Eye (tissue), 1 donor: ENCODE measurements around the gene CDX2.
A peak's percentile ranks its signal among the peaks of the same experiment; 100 is the strongest.
"Not testable (repeated sequence)": the region's sequence is repeated elsewhere in the genome, so short reads cannot be mapped to it uniquely, and the experiment has no call there.

Experiments
- DNase-seq: peaks from one replicate; pipeline ENCODE4 v3.0.0-alpha.2; 2015

CDX2 gene, protein sequence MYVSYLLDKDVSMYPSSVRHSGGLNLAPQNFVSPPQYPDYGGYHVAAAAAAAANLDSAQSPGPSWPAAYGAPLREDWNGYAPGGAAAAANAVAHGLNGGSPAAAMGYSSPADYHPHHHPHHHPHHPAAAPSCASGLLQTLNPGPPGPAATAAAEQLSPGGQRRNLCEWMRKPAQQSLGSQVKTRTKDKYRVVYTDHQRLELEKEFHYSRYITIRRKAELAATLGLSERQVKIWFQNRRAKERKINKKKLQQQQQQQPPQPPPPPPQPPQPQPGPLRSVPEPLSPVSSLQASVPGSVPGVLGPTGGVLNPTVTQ

DNA sequence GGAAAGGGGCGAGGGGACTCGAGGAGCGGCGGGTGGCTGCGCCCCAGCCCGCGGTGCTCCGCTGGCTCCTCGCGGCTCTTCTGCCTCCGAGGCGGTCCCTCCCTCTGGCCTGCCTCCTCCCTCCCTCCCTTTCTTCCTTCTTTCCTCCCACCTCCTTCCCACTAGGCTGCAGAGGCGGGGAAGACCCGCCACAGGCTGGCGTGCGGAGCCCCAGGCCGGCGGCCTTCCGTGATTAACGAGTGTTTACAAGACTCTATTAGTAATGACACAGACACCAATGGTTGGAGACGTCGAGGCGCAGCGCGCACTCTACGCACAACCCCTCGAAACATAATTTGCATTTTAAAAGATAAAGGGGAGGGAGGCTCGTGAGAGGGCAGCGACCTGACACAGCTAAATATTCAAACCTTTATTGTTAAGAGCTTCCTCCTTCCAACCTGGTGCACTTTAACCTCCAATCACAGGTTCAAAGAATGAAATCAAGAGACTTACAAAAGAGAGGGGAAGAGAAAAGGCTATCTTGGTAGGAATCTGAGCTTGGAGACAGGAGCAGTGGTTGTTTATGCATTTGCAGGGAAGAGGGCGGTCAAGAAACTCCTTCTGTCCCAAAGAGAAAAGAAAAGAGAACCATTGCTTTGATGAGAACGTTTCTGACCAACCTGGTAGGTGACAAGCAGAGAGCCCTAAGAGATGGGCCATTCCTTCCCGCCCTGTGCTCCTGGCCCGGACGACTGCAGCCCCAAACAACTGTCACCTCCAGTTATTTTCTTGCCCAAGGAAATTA, at the start of gene CDX2:
CDX2 (minus strand) TSS at position 234 of the 784 bp plus-strand sequence. CDS start 309 bp downstream, outside the sequence.
- DNase-seq = peak; percentile 43

DNA sequence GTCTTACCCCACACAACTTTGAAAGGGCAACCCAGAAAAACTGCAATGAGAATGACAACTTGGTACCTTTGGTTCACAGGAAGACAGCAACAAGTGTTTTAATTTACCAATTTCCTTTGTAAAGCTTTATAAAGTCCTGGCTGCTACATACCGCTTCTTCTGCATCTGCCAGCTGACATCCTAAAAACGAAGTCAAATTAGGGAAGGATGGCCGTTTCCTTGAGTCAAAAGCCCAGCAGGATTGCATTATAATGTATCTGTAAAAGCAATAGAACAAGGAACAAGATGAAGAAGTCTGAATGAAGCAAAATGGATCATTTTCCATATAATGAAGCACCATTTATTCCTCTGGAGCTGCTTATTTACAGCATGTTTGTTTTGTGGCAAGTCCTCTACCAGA, 45.2 kb upstream of the CDX2 start:
- DNase-seq = no peak

DNA sequence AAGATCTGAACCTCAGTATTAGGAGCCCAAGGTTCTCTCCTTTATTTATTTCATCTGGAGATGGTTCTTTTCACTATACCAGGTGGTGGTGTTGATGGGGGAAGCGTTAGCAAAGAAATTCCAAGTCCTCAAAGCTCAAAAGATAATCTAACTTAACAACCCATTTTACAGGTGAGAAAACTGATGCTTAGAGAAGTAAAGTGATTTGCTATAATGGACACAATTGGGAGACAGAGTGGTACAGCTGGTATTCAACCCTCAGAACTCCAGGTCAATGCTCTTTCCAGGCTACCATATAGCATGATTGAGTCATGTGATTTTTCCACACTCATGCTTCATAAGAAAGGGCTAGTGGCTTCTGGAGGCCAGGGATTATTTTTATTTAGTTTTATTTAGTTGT, 44.4 kb upstream of the CDX2 start:
- DNase-seq = no peak

DNA sequence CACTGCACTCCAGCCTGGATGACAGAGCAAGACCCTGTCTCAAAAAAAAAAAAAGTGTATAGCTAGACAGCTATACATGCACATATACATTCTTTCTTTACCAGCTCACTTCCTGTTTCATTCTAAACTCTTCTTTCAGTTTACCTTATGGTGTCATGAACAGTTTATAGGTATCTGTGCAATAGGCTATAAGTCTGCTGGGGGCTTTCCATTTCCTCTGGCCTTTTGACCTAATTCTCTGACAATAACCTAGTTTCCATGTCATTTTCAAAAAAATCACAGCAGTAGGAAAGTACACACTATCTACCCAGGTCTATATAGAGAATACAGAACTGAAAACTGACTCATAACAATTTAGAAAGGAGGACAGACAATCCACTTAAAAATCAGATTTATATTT, 43.8 kb upstream of the CDX2 start:
- no peak for DNase-seq

DNA sequence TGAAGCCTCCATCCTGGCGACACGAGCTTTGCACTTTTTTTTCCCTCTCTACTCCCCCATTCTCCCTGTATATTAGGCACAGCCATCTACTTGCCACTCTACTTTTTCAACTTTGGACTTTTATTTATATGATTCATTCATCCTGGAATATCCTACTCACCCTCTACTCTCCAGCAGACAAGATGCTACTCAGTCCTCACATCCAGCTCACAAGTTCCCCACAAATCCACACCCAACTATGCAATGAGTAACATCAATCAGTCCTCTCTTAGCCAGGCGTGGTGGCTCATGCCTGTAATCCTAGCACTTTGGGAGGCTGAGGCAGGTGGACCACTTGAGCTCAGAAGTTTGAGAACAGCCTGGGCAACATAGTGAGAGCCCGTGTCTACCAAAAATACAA, 43.3 kb upstream of the CDX2 start:
- no peak for DNase-seq

DNA sequence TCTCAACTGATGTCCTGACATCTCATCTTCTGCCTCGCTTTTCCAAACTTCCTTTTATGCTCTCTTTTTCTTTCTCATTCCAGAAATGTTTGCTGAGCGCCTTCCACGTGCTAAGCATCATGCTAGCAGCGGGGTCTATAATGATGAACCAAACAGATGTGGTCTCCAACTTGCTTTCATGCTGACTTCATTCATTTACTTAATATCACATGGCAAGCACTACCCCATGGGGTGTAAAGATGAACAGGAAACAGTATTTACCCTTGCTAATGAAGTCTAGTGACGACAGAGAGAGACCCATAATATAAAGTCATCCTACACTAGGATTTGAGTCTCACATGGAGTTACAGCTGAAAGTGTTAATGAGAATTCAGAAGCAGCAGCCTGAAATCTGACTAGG, 40.9 kb upstream of the CDX2 start:
- DNase-seq = no peak

DNA sequence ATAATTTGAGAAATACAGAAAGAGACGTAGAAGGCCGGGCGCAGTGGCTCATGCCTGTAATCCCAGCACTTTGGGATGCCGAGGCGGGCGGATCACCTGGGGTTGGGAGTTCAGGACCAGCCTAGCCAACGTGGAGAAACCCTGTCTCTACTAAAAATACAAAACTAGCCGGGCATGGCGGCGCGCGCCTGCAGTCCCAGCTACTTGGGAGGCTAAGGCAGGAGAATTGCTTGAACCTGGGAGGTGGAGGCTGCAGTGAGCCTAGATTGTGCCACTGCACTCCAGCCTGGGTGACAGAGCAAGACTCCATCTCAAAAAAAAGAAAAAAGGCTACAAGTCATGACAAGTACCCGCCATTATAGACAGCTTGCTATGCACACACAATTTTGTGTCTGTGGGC, 35.9 kb upstream of the CDX2 start:
- not testable (repeated sequence) for DNase-seq

DNA sequence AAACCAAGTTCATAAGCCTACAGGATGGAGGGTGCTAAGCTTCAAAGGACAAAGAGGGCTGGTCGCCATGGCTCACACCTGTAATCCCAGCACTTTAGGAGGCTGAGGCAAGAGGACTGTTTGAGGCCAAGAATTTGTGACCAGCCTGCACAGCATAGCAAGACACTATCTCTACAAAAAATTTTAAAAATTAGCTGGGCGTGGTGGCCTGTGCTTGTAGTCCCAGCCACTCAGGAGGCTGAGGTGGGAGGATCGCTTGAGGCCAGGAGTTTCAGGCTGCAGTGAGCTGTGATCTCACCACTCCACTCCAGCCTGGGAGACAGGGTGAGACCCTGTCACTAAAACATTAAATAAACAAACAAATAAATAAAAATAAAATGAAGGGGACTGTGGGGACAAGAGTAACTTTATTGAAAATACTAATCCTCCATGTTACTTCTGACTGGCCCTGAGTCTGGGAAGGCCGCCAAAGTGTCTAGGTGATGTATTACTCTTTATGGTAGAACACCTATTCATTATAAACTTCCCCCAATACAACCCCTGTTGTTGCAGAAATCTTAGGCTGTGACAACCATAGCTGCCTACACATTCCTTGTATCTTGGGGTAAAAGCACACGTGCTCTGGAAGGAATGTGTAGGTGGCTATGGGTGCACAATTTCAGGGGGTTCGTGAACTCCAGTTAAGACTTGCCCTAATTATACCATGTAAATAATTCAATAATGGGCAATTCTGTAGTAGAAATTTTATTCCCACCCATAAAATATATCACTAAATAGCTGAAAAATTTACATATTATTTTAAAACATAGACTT, 34.0 kb upstream of the CDX2 start:
- DNase-seq = no peak

DNA sequence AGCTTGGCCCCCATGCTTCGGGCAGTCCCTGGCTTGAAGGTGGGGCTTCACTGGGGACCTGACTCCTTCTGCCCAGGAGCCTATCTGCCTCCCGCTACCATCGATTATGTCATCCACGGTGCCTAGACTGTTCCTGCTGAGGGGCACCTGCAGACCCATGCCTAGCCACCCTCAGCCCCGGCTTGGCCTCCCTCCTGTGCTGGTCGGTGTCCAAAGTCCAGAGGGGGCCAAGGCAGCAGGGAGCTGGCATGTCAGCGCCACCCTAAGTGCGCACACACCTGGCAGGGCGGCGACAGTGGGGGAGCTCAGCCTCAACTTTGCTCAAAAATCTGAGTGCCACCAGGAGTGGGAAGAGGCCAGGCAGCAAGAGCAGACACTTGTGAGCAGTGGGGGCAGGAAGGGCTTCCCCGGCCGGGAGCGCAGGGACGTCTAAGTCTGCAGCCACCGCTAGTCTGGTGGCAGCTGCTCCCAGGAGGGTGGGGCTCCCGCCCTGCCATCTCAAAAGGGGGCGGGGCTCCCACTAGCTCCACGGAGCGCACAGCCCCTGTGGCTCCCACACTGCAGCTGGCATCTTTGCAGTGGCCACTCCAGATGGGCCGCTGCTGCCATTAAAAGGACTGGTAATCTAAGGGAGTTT, 32.8 kb upstream of the CDX2 start:
- DNase-seq = no peak

DNA sequence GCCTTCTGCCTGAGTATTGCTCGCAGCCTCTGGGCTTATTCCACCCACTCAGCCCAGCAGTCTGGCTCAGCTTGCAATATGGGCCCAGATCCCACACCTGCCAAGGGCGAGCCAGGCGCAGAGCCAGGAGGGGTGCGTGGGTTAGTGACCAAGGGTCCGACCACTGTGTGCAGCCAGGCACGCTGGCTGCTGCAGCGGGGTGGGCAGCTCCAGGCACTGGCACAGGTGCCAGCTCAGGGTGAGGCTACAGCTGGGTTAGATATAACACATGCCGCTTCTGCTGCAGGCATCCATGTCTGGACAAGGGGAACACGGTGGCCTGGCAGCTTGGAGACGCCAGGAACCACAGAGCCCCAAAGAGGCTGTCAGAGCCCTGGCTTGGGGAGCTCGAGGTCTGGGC, 31.9 kb upstream of the CDX2 start:
- no peak for DNase-seq

DNA sequence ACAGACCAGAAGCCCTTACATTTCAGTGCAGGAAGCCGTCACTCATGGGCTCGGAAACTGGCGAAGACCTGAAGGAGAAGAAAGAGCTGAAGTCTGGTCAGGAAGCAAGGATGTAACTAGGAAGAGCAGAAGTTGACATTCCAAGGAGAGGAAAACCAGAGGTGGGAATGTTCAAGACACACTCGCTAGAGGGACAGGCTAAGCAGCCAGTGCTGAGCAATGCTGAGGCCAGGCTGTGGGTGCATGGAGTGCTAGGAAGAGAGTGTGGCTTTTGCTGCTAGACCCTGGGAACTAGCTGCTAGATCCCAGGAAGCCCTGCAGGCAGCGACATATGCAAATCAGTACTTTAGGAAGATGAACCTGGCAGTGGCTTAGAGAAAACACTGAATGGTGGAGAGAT, 31.5 kb upstream of the CDX2 start:
- DNase-seq = no peak

DNA sequence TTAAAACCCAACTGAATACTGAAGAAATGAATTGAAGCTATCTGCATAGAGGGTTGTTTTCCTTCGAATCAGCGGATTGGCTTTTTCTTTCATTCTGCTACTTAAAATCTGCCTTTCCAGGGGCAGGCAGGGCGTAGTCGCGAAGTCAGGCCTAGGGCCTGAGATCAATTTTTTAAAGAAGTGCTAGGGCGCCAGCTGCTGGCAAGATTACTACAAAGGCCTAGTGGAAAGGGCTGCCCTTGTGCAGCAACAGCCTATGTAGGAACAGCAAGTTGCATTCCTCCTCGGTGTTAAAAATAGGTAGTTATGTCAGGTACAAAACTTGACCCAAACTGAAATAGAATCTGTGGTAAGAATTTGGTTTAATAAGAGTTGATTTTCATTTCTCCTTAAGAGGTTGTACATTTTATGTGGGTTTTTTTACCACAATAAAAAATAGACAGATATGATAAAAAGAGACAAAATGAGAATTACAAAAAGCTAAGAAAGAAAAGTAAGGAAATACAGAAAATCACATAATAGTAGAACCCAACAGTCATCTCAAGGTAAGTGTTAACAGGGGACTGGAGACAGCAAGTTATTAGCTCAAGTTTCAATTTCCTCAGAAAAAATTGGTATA, 28.9 kb upstream of the CDX2 start:
- peak; percentile 65 for DNase-seq

DNA sequence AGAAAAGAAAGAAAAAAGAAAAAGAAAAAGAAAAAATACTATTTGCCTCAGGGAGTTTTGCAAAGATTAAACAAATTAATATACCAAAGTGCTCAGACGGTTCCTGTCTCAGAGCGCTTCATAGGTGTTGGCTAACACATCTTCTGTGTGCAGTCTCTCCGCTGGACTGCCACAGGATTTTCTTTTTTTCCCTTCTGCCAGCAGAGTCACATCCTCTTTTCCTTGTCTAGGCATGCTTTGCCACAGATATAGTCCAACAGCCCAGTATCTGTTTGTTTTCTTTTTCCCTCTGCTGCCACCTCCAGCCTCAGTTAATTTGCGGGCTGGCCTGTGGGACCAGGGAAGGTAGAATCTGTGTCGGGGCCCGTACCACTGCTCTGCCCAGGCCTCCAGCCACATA, 22.8 kb upstream of the CDX2 start:
- DNase-seq = no peak

DNA sequence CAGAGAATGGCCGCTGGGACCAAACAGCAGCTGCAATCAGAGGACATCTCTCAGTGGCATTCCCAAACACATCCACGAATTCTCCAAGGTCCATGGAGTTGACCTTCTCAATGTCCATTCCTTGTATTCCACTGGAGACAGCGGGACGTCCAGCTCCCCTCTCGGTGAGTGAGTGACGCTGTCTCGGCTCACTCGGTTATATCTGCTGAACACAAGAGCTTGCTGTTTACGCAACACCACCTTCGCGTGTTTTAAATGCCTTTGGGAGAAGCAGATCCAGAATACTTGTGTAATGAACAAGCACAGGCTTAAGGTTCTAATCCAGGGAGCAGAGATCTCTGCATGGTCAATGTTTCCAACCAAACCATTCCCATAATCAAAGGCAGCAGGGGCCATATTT, 19.4 kb upstream of the CDX2 start, which contains the start of gene URAD:
URAD (minus strand) TSS at position 174 of the 400 bp plus-strand sequence; CDS start at position 118, 56 bp downstream.
- DNase-seq = no peak

DNA sequence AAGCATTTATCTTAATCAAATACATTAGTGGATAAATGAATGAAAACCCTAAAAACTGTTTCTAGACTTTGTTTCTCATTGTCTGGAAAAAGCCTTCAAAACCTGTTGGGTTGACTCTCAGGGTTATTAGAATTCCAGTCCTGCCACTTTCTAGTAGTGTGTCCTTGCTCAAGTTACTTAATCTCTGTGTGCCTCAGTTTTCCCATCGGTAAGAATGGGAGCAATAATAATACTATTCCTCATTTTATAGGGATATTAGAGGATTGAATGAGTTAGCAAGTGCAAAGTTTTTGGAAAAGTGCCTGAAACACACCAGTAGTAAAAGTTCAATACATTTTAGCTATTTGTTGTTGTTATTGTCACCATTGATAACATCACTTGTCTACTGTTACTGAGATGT, 16.5 kb upstream of the CDX2 start:
- DNase-seq = no peak

DNA sequence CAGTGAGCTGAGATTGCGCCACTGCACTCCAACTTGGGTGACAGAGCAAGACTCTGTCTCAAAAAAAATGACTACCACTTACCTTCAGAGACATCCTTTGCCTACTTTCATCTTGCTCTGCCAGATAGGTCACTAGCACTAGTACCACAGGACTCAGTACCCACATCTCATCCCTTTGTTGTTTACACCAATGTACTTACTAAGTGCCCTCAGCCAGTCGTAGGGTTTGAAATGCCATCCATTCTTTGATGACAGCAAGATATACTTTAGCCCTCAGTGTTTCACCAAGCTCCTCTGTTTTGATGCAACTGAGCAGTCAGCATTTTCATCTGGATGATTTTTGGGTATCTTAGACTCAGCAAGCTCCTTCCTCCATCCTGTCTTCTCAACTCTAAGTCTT, 13.2 kb upstream of the CDX2 start:
- DNase-seq = no peak

DNA sequence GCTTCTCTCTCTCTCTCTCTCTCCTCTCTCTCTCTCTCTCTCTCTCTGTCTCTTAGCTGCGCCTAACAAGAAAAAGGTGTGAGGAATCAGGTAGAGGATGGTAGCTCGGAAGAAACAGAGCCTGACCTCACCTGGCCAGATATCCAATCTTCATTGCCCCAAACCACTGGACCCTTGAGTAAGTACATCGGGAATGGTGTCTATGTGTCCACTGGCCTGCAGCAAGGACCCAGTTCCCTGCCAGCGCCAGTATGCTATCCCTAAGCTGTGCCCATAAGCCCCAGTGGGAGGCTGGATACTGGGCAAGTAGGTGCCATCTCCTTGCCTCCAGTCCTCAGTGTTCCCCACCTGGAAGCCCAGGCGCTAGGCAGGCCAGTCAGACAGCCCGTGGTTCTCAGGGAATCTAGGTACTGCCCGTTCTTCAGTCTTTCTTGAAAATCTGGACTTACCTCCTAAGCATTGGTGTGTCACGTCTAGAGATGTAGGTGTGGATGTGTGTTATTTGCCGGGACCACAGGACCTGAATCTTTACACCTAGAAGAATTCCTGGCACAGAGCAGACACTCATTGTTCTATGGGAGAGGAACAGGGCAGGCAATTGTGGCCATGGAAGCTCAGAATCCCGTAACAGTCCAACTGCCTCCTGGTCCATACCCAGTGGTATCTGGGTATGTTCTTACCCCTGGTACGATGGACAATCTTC, 12.0 kb upstream of the CDX2 start:
- peak; percentile 12 for DNase-seq

DNA sequence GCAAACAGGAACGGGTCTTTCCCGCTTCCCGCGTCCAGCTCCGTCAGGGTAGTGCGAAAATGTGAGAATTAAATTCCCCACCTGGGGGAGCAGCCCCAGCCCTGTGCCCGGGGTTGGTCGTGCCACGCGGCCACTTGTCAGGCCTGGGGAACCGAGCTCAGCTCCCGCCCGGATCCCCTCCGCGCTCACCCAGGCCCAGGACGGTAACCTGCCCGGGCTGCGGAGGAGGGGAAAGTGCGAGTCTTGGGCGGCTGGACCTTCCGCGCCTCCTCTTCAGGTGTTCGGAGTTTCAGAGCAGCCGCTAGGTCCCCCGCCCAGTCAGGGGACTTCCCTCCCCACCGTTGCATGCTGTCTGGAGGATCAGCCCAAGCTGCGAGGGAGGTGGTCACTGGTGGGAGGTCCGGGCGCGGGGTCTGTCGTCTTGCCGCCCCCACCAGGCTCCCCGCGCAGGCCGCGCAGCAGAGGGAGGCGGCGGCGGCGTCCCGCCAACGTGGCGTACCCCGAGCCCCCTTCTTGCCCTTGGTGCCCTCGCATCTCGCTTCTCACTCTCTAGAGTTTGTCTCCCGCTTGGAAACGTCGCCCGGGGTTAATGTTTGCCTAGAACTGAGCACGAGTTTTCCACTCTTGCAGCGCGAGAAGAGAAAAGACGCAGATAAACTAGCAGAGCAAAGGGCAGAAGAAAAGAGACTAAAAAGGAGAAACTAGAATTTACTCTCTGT, 11.3 kb upstream of the CDX2 start:
- DNase-seq = peak; percentile 24

DNA sequence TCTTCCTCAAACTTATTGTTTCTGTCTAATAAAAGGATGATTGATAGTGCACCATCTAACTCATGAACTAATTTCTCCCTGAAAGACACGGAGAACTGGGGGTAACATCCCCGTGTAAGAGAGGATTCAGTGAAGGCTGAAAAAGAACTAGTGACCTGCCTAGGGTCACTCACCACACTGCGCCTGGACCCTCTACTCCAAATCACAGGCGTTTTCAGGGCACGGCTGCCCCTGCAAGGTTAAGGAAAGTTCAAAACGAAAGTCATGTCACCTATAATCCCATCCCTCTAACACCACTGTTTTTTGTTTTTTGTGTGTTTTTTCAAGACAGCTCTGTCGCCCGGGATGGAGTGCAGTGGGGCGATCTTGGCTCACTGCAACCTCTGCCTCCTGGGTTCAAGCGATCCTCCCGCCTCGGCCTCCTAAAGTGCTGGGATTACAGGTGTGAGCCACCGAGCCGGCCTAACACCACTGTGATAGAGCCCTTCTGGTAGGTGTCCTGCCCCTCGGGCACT, 10.7 kb upstream of the CDX2 start:
- DNase-seq = peak; percentile 30

DNA sequence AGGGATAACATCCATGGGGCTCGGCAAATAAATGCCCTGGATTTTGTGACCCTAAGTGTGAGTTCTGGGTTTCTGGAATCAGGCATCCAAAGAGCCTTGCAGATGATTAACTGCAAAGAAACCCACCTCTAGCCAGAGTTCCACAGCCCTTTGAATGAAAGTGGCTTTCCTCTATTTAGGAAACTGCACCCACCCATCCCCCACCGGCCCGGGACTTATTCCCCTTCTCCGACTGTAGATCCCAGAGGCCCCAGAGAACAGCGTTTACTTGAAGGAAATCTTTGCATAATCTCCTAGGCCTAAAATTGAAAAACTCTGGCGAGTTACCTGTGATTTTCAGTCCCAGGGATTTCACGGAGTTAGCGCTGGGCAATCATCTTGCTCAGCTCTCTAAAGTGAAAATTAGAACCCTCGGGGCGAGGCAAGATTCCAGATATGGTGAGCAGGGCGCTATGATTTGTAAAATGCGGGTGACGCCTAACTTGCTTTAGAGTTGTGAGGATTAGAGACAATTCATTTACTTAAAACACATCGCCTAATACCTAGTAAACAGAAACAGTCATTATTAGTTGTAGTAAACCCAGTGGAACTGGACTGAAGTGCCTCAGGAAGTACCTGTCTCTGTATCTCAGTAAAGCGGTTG, 10.0 kb upstream of the CDX2 start:
- DNase-seq = peak; percentile 36
